Loucy (cell line): Measurements from ENCODE around the gene CRAMP1.

ENCODE experiments used
- H2AFZ ChIP-seq: fragments of 200-600 bp; sonication (generic); 2 replicates; pipeline ENCODE4 v1.6.0; 2016; ENCODE audit warnings: antibody characterized with exemption, mild to moderate bottlenecking, low read length, moderate library complexity
- H3F3A ChIP-seq: fragments of 200-600 bp; 2 replicates; pipeline ENCODE4 v1.6.0; 2016; ENCODE audit warnings: antibody characterized with exemption, low read depth, mild to moderate bottlenecking
- H3K27me3 ChIP-seq: fragments of 200-600 bp; sonication (generic); 2 replicates; pipeline ENCODE4 v1.6.1; 2014; ENCODE audit warnings: low read length, mild to moderate bottlenecking; ENCODE audit not compliant: insufficient read depth, poor library complexity, severe bottlenecking
- H3K36me3 ChIP-seq: fragments of 200-600 bp; sonication (generic); 2 replicates; pipeline ENCODE4 v1.6.1; 2016; ENCODE audit warnings: low read length; ENCODE audit not compliant: insufficient read depth
- H3K4me1 ChIP-seq: fragments of 200-600 bp; sonication (generic); 2 replicates; pipeline ENCODE4 v1.5.1; 2014; ENCODE audit warnings: low read length, mild to moderate bottlenecking; ENCODE audit not compliant: insufficient read depth, poor library complexity, severe bottlenecking
- H3K4me2 ChIP-seq: fragments of 200-600 bp; sonication (generic); 2 replicates; pipeline ENCODE4 v1.6.0; 2014; ENCODE audit warnings: antibody characterized with exemption, low read length, low read depth, mild to moderate bottlenecking; ENCODE audit not compliant: poor library complexity, severe bottlenecking
- H3K4me3 ChIP-seq: fragments of 200-600 bp; sonication (generic); 2 replicates; pipeline ENCODE4 v1.5.1; 2014; ENCODE audit warnings: low read length, mild to moderate bottlenecking, mixed read lengths; ENCODE audit not compliant: poor library complexity, severe bottlenecking
- H3K79me2 ChIP-seq: fragments of 200-600 bp; sonication (generic); 2 replicates; pipeline ENCODE4 v1.6.1; 2014; ENCODE audit warnings: low read length; ENCODE audit not compliant: insufficient read depth
- H3K9ac ChIP-seq: fragments of 200-600 bp; sonication (generic); 2 replicates; pipeline ENCODE4 v1.6.0; 2014; ENCODE audit warnings: mild to moderate bottlenecking, low read depth, low read length, moderate library complexity; ENCODE audit not compliant: poor library complexity, severe bottlenecking
- H3K9me2 ChIP-seq: fragments of 200-600 bp; sonication (generic); replicated peaks from 2 replicates; pipeline ENCODE4 v1.6.1; 2016; ENCODE audit warnings: low read depth, low read length, mixed read lengths
- H3K9me3 ChIP-seq: fragments of 200-600 bp; sonication (generic); 2 replicates; pipeline ENCODE4 v1.6.1; 2014; ENCODE audit warnings: mild to moderate bottlenecking, antibody characterized with exemption, low read length, low read depth; ENCODE audit not compliant: insufficient read depth
- H4K20me1 ChIP-seq: fragments of 200-600 bp; sonication (generic); 2 replicates; pipeline ENCODE4 v1.6.0; 2014; ENCODE audit warnings: antibody characterized with exemption, low read length, mild to moderate bottlenecking; ENCODE audit not compliant: insufficient read depth, poor library complexity, severe bottlenecking
- CTCF ChIP-seq: fragments of 200-600 bp; sonication (generic); conservative IDR thresholded peaks from 2 replicates; pipeline ENCODE4 v1.5.1; 2014; ENCODE audit warnings: mild to moderate bottlenecking, antibody characterized with exemption, low read length
- EZH2phosphoT487 ChIP-seq: fragments of 200-600 bp; IDR thresholded peaks from 2 replicates; pipeline ENCODE4 v1.6.1; 2018; ENCODE audit warnings: antibody characterized with exemption, mild to moderate bottlenecking, moderate library complexity, borderline replicate concordance

The CRAMP1 gene

GRCh38 chr16:1650131-1650530 lies 38.0 kb downstream of the CRAMP1 start:
- Histone ChIP-seq H2AFZ (no peak overlapping the region), H3K4me3 (no peak overlapping the region), H3K9me3 (no peaks in the 10 kb centered on the region), H3K4me1 (no peaks in the 10 kb centered on the region), H3K36me3 (peaks cover 33% of the 10 kb centered on the region; the same call in 1 of the 2 replicates), H3F3A (no peaks in the 10 kb centered on the region), H3K4me2 (no peak overlapping the region), H3K79me2 (no peaks in the 10 kb centered on the region), H3K9ac (no peak overlapping the region), H4K20me1 (no peaks in the 10 kb centered on the region), H3K9me2 (no peaks in the 10 kb centered on the region), H3K27me3 (no peaks in the 10 kb centered on the region)
- TF ChIP-seq CTCF (no peak), EZH2phosphoT487 (no peak)

GRCh38 chr16:1651094-1651973 lies 39.2 kb downstream of the CRAMP1 start:
- no peaks in the 10 kb centered on the region for H3K9me3 ChIP-seq
- H3K4me2 ChIP-seq, result no peak overlapping the region
- no peaks in the 10 kb centered on the region for H3K9me2 ChIP-seq
- H3K9ac ChIP-seq, result no peak overlapping the region
- no peaks in the 10 kb centered on the region for H3K79me2 ChIP-seq
- no peak overlapping the region for H3K4me3 ChIP-seq
- H3K27me3 ChIP-seq, result no peaks in the 10 kb centered on the region
- H3F3A ChIP-seq, result no peaks in the 10 kb centered on the region
- H4K20me1 ChIP-seq, result no peaks in the 10 kb centered on the region
- H3K4me1 ChIP-seq, result no peaks in the 10 kb centered on the region
- TF ChIP-seq EZH2phosphoT487 (no peak), CTCF (no peak)
- H3K36me3 ChIP-seq, result peaks cover 34% of the 10 kb centered on the region; the same call in 1 of the 2 replicates
- no peak overlapping the region for H2AFZ ChIP-seq

GRCh38 chr16:1651974-1652312 lies 39.8 kb downstream of the CRAMP1 start:
- Histone ChIP-seq H3F3A (no peaks in the 10 kb centered on the region), H3K4me1 (no peaks in the 10 kb centered on the region), H2AFZ (no peak overlapping the region), H3K4me3 (no peak overlapping the region), H3K27me3 (no peaks in the 10 kb centered on the region), H4K20me1 (no peaks in the 10 kb centered on the region), H3K4me2 (no peak overlapping the region), H3K9me3 (no peaks in the 10 kb centered on the region), H3K9ac (no peak overlapping the region), H3K36me3 (peaks cover 34% of the 10 kb centered on the region; the same call in 1 of the 2 replicates), H3K79me2 (no peaks in the 10 kb centered on the region), H3K9me2 (no peaks in the 10 kb centered on the region)
- TF ChIP-seq EZH2phosphoT487 (no peak), CTCF (no peak)
